ENCODE data around the gene HACD3.

GRCh38 chr15:65535192-65535591 lies 4.9 kb downstream of the HACD3 start:
- TF ChIP-seq POLR2AphosphoS5 (IDR thresholded peaks at IDR 0.05; ENCODE audit: low read depth, low read length) (no peak), POU2F2 (IDR thresholded peaks at IDR 0.05; ENCODE audit: low read depth, low read length) (no peak), TAF1 (IDR thresholded peaks at IDR 0.05; ENCODE audit: low read depth, low read length) (no peak), POLR2A (IDR thresholded peaks at IDR 0.05; ENCODE audit: low read depth, low read length) (no peak)
